Endothelial cell of umbilical vein (primary cell): Measurements from ENCODE around the gene NAP1L1. TPM values are rescaled to one million over a fixed set of nuclear protein-coding genes. Genes with fewer than 3 reads are reported as not detected.

ENCODE experiments used
- BruUV-seq: library from RNA; stranded (reverse); fragments of 400-500 nt; replicated peaks from 2 replicates; lab custom pipeline; 2021; lab: Mats Ljungman, UMichigan
- CTCF ChIA-PET: fragments of 300-600, 350-600 bp; sonication (Branson Sonifier 250); formaldehyde crosslinking; loops from one replicate; lab custom pipeline; 2021; ENCODE audit warnings: antibody characterized with exemption, inconsistent platforms; lab: Charles Lee
- POLR2A ChIA-PET: fragments of 300-600, 350-600 bp; sonication (Branson Sonifier 250); formaldehyde crosslinking; loops from one replicate; lab custom pipeline; 2021; ENCODE audit warnings: antibody characterized with exemption, inconsistent platforms; lab: Charles Lee
- DNase-seq: peaks from one replicate; pipeline ENCODE4 v3.0.0-alpha.2; 2011; ENCODE audit warnings: low read depth, low spot score
- FAIRE-seq: peaks from 2 replicates; lab custom pipeline; 2011; peaks lifted over from hg19 to GRCh38; lab: Jason Lieb, UNC
- H2AFZ ChIP-seq: 2 replicates; pipeline ENCODE4 v1.6.0; 2012; ENCODE audit warnings: low read depth, low read length, control low read depth, inconsistent platforms
- H3K27ac ChIP-seq: 2 replicates; pipeline ENCODE4 v1.5.1; 2011; ENCODE audit warnings: low read depth, mild to moderate bottlenecking, control low read depth, low read length, moderate library complexity; ENCODE audit not compliant: insufficient read depth
- H3K27me3 ChIP-seq, 2 experiments: 2 replicates each; pipeline versions ENCODE4 v1.6.0 to v1.6.1; 2011; ENCODE audit warnings: low read length in 2 of 2, mixed read lengths in 1 of 2; ENCODE audit not compliant: control insufficient read depth in 2 of 2, insufficient read depth in 2 of 2
- H3K36me3 ChIP-seq, 2 experiments: 2 replicates in 1 of 2; 3 replicates in 1 of 2; pipeline ENCODE4 v1.5.1; 2011; ENCODE audit warnings: low read length in 2 of 2, mild to moderate bottlenecking in 1 of 2, moderate library complexity in 1 of 2; ENCODE audit not compliant: control insufficient read depth in 2 of 2, insufficient read depth in 2 of 2; ENCODE audit errors: extremely low read depth in 1 of 2
- H3K4me1 ChIP-seq: 3 replicates; pipeline ENCODE4 v1.5.1; 2011; ENCODE audit warnings: mild to moderate bottlenecking, low read length; ENCODE audit not compliant: control insufficient read depth, insufficient read depth; ENCODE audit errors: extremely low read depth
- H3K4me2 ChIP-seq: 2 replicates; pipeline ENCODE4 v1.6.1; 2011; ENCODE audit warnings: low read length, control low read depth, mixed read lengths; ENCODE audit not compliant: insufficient read depth
- H3K4me3 ChIP-seq, 3 experiments: fragments of 200-600 bp in 1 of 3; sonication (generic), shearing (Covaris generic) in 1 of 3; replicated peaks in 1 of 3; 2 replicates each; pipeline ENCODE4 v1.5.1; 2011 to 2016; ENCODE audit warnings: control low read depth in 3 of 3, low read length in 3 of 3, mild to moderate bottlenecking in 2 of 3, inconsistent platforms in 1 of 3, low read depth in 1 of 3, moderate library complexity in 1 of 3; ENCODE audit not compliant: insufficient read depth in 1 of 3
- H3K79me2 ChIP-seq: 2 replicates; pipeline ENCODE4 v1.6.0; 2012; ENCODE audit warnings: low read length, inconsistent platforms; ENCODE audit not compliant: control insufficient read depth, insufficient read depth
- H3K9ac ChIP-seq: replicated peaks from 2 replicates; pipeline ENCODE3; 2011; ENCODE audit warnings: low read length, control low read depth; ENCODE audit not compliant: insufficient read depth; ENCODE audit errors: extremely low read depth
- H3K9me1 ChIP-seq: replicated peaks from 3 replicates; pipeline ENCODE4 v1.6.0; 2011; ENCODE audit warnings: mild to moderate bottlenecking, low read length; ENCODE audit not compliant: control insufficient read depth, insufficient read depth; ENCODE audit errors: extremely low read depth
- H3K9me3 ChIP-seq: replicated peaks from 2 replicates; pipeline ENCODE4 v1.5.1; 2012; ENCODE audit warnings: low read length, inconsistent platforms; ENCODE audit not compliant: control insufficient read depth, insufficient read depth
- H4K20me1 ChIP-seq: replicated peaks from 2 replicates; pipeline ENCODE3; 2011; ENCODE audit warnings: mild to moderate bottlenecking, low read length; ENCODE audit not compliant: control insufficient read depth, insufficient read depth; ENCODE audit errors: extremely low read depth
- EZH2 ChIP-seq: IDR thresholded peaks from 2 replicates; pipeline ENCODE4 v1.6.1; 2012; ENCODE audit warnings: borderline replicate concordance, low read depth, mild to moderate bottlenecking, moderate library complexity, low read length, inconsistent platforms; ENCODE audit not compliant: severe bottlenecking
- FOS ChIP-seq: IDR thresholded peaks from 2 replicates; pipeline ENCODE4 v1.6.1; 2011; ENCODE audit warnings: mild to moderate bottlenecking, low read length, moderate library complexity, borderline replicate concordance; ENCODE audit not compliant: insufficient read depth
- GATA2 ChIP-seq: IDR thresholded peaks from 2 replicates; pipeline ENCODE4 v1.7.0; 2011; ENCODE audit warnings: low read depth, mild to moderate bottlenecking, moderate library complexity, mixed read lengths, low read length; ENCODE audit not compliant: insufficient read length, insufficient read depth
- JUN ChIP-seq: IDR thresholded peaks from 2 replicates; pipeline ENCODE4 v1.6.1; 2011; ENCODE audit warnings: borderline replicate concordance, low read depth; ENCODE audit not compliant: insufficient read length, insufficient read depth
- MYC ChIP-seq: IDR thresholded peaks from one replicate; pipeline ENCODE4 v1.6.1; 2011; ENCODE audit warnings: mild to moderate bottlenecking, low read depth, low read length
- POLR2A ChIP-seq: IDR thresholded peaks from 2 replicates; pipeline ENCODE4 v1.6.1; 2012; ENCODE audit warnings: low read depth, mild to moderate bottlenecking, control low read depth, low read length
- POLR2AphosphoS5 ChIP-seq: IDR thresholded peaks from 2 replicates; pipeline ENCODE4 v1.6.1; 2012; ENCODE audit warnings: low read depth, mild to moderate bottlenecking, control low read depth, low read length, moderate library complexity; ENCODE audit not compliant: insufficient read depth
- dilution Hi-C: fragments of 300-500 bp; cut with MboI; formaldehyde crosslinking; loops from one replicate; pipeline ENCODE4 v1.15.0; 2019; ENCODE audit warnings: low sequenced_read_pairs; ENCODE audit not compliant: extremely low pct_ligation_motif_present
- intact Hi-C: fragments of 100-400 bp; cut with micrococcal nuclease; formaldehyde crosslinking; loops from one replicate; pipeline ENCODE4 v1.10.0; 2022
- polyA plus RNA-seq, 4 experiments: library from polyadenylated mRNA; depleted of rRNA in 3 of 4; stranded (reverse) in 3 of 4; unstranded in 1 of 4; fragments of >200 nt; gene quantifications; 2 replicates each; pipeline versions ENCODE4 v1.2.1 to v1.2.3, GENCODE V29; 2011 to 2012; ENCODE audit warnings: missing spikeins in 1 of 4
- total RNA-seq: library from RNA; stranded (reverse); gene quantifications from 2 replicates; pipeline ENCODE4 v1.2.3, GENCODE V29; 2021
- TF ChIP-seq, protein P1 (sequence below), 2 donors: IDR thresholded peaks; 1 replicate in 1 of 2; 2 replicates in 1 of 2; pipeline ENCODE4 v1.5.1; 2011; ENCODE audit warnings: low read length in 2 of 2, mild to moderate bottlenecking in 2 of 2, moderate library complexity in 2 of 2, control low read depth in 1 of 2, inconsistent platforms in 1 of 2, low read depth in 1 of 2; ENCODE audit not compliant: insufficient read depth in 1 of 2; ENCODE audit errors: extremely low read depth in 1 of 2
- TF ChIP-seq, protein P2 (sequence below): IDR thresholded peaks from 2 replicates; pipeline ENCODE4 v1.6.1; 2011; ENCODE audit not compliant: insufficient read depth, insufficient read length

The NAP1L1 gene
- total and polyA plus RNA-seq, 2 donors (not counting 3 experiments of a cell fraction or from before 2014, with no cell fraction given), result 127 to 649 TPM

DNA sequence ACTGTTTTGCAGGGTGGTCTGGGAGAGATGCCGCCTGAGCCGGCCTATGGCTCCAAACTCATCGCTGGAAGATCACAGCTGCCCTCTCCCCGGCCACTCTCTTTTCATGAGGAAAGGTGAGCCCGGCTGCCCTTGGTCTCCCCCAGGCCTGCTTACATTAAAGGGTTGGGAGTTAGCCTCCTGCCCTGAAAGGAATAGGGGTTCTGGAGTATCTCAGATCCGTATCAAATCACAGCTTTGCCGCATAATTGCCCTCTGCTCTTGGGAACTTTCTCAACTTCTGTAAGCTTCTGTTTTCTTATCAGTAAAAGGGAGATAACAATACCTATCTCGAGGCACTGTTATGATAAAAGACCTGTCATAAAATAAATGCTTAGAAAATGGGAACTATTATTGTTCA lies 70.5 kb downstream of the NAP1L1 start:
- BruUV-seq, result no TSS peak
- Histone ChIP-seq H3K79me2 (no peaks in the 10 kb centered on the region), H3K9me3 (no peaks in the 10 kb centered on the region), H3K27ac (no peak overlapping the region), H3K27me3 (no peaks in the 10 kb centered on the region), H3K4me3 (no peak overlapping the region), H4K20me1 (no peaks in the 10 kb centered on the region), H3K36me3 (no peaks in the 10 kb centered on the region), H3K9ac (no peak overlapping the region), H2AFZ (no peak overlapping the region), H3K9me1 (no peaks in the 10 kb centered on the region), H3K4me2 (no peak overlapping the region), H3K4me1 (peaks cover 4% of the 10 kb centered on the region)
- ChIA-PET CTCF (interaction anchor here (1.4 to 1.6 kb wide), 2 partner anchors 11 to 33 kb away, joined by 4 to 7 read pairs; no protein-coding TSS in a partner anchor), POLR2A (no interaction called here)
- no peak for FAIRE-seq
- intact Hi-C loops, result no loop called here
- DNase-seq, result no peak
- dilution Hi-C loops, result no loop called here
- no peak for TF ChIP-seq JUN

DNA sequence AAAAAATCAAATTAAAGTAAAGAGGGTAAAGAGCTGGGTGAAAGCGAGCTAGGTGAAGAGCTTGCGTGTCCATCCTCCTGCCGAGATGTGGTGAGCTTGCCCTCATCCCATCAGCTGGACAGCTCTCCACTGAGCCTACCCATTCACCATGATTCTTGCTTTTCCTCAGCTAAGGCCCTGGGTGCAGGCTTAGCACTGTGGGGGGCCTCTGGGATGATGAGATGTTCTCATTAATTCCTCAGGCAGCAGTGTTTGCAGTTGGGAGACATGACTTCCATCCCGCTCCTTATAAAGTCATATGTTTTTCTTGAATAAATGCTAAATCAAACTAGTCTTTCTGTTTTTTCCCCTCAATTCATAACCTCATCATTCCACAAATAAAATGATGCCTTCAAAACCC lies 70.9 kb downstream of the NAP1L1 start:
- H3K4me1 ChIP-seq, result peaks cover 2% of the 10 kb centered on the region
- FAIRE-seq (no peak), DNase-seq (no peak)
- no peaks in the 10 kb centered on the region for H4K20me1 ChIP-seq
- dilution Hi-C loops (no loop called here), intact Hi-C loops (no loop called here)
- no peak overlapping the region for H3K9ac ChIP-seq
- no peaks in the 10 kb centered on the region for H3K9me1 ChIP-seq
- ChIA-PET POLR2A (no interaction called here), CTCF (interaction anchor here (1.4 to 1.6 kb wide), 3 partner anchors 11 to 41 kb away, joined by 4 to 7 read pairs (median 6); no protein-coding TSS in a partner anchor)
- no peaks in the 10 kb centered on the region for H3K9me3 ChIP-seq
- TF ChIP-seq POLR2A (no peak), POLR2AphosphoS5 (no peak), FOS (no peak), GATA2 (no peak), EZH2 (no peak), JUN (no peak), MYC (no peak)
- TF ChIP-seq, protein P1, sequence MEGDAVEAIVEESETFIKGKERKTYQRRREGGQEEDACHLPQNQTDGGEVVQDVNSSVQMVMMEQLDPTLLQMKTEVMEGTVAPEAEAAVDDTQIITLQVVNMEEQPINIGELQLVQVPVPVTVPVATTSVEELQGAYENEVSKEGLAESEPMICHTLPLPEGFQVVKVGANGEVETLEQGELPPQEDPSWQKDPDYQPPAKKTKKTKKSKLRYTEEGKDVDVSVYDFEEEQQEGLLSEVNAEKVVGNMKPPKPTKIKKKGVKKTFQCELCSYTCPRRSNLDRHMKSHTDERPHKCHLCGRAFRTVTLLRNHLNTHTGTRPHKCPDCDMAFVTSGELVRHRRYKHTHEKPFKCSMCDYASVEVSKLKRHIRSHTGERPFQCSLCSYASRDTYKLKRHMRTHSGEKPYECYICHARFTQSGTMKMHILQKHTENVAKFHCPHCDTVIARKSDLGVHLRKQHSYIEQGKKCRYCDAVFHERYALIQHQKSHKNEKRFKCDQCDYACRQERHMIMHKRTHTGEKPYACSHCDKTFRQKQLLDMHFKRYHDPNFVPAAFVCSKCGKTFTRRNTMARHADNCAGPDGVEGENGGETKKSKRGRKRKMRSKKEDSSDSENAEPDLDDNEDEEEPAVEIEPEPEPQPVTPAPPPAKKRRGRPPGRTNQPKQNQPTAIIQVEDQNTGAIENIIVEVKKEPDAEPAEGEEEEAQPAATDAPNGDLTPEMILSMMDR (IDR thresholded peaks at IDR 0.05; ENCODE audit: extremely low read depth in 1 of 2, insufficient read depth in 1 of 2, low read depth in 1 of 2, low read length in 2 of 2), result no peak
- TF ChIP-seq, protein P2, sequence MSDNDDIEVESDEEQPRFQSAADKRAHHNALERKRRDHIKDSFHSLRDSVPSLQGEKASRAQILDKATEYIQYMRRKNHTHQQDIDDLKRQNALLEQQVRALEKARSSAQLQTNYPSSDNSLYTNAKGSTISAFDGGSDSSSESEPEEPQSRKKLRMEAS, result no peak
- H3K27ac ChIP-seq, result no peak overlapping the region
- no peak overlapping the region for H2AFZ ChIP-seq
- H3K27me3 ChIP-seq, result no peaks in the 10 kb centered on the region
- no peak overlapping the region for H3K4me2 ChIP-seq
- H3K79me2 ChIP-seq, result no peaks in the 10 kb centered on the region
- no peak overlapping the region for H3K4me3 ChIP-seq
- H3K36me3 ChIP-seq, result no peaks in the 10 kb centered on the region
- BruUV-seq, result no TSS peak
